OCI-LY1 (cell line): ENCODE measurements around the gene RBMS3.
A peak's percentile ranks its signal among the peaks of the same experiment; 100 is the strongest.

Experiments used
- CTCF ChIP-seq: fragments of 200-600 bp; sonication (generic), shearing (Covaris generic); IDR thresholded peaks from 2 replicates; pipeline ENCODE4 v1.5.1; 2017; ENCODE audit warnings: mild to moderate bottlenecking, antibody characterized with exemption, low read length, moderate library complexity, mixed read lengths
- EZH2 ChIP-seq: fragments of 200-600 bp; sonication (generic), shearing (Covaris generic); IDR thresholded peaks from 2 replicates; pipeline ENCODE4 v1.8.0; 2017; ENCODE audit warnings: borderline replicate concordance, mixed run types, mild to moderate bottlenecking, antibody characterized with exemption, low read length, moderate library complexity, mixed read lengths

GRCh38 chr3:30042274-30042859 is 761.5 kb downstream of the RBMS3 start:
- TF ChIP-seq CTCF (peak; percentile 78), EZH2 (no peak)
